HepG2 (cell line): Measurements from ENCODE around the gene SH3GLB2. TPM values are rescaled to one million over a fixed set of nuclear protein-coding genes. Genes with fewer than 3 reads are reported as not detected.

Experiments
- ATAC-seq: fragments of 200-7000 bp; cut with Tn5 transposase; 3 replicates; pipeline ENCODE4 v1.9.1; 2020; ENCODE audit warnings: mild to moderate bottlenecking, moderate library complexity
- BruUV-seq: library from RNA; stranded (reverse); fragments of 400-500 nt; replicated peaks from 2 replicates; lab custom pipeline; 2021; lab: Mats Ljungman, UMichigan
- CTCF ChIA-PET: fragments of 300-600 bp; formaldehyde crosslinking; extraction: SDS; loops from one replicate; lab custom pipeline; 2021; ENCODE audit warnings: low total read pairs, inconsistent platforms, low intra/inter-chr PET ratio; lab: Yijun Ruan, JAX
- POLR2A ChIA-PET: fragments of 350-600 bp; sonication (Branson Sonifier 250); formaldehyde crosslinking; loops from one replicate; lab custom pipeline; 2020; ENCODE audit warnings: antibody characterized with exemption, inconsistent platforms; lab: Yijun Ruan, JAX
- DNase-seq: peaks from one replicate; pipeline ENCODE4 v3.0.0-alpha.2; 2015; ENCODE audit warnings: low spot score
- FAIRE-seq: peaks from 3 replicates; lab custom pipeline; 2011; peaks lifted over from hg19 to GRCh38; lab: Jason Lieb, UNC
- H2AFZ ChIP-seq: one replicate; pipeline ENCODE4 v1.6.1; 2011; ENCODE audit warnings: low read length, inconsistent platforms
- H3K27ac ChIP-seq: fragments of 300-600 bp; 3 replicates; pipeline ENCODE4 v1.8.0; 2011; ENCODE audit warnings: mixed run types, mild to moderate bottlenecking, mixed read lengths, low read length, inconsistent platforms; ENCODE audit not compliant: insufficient read depth; ENCODE audit errors: extremely low read length
- H3K27me3 ChIP-seq, 2 experiments: fragments of 200-600 bp in 1 of 2; 2 replicates in 1 of 2; 3 replicates in 1 of 2; pipeline versions ENCODE4 v1.6.0 to v1.8.0; 2011; ENCODE audit warnings: low read length in 2 of 2, mild to moderate bottlenecking in 2 of 2, moderate library complexity in 2 of 2, inconsistent platforms in 1 of 2; ENCODE audit not compliant: insufficient read depth in 2 of 2, control insufficient read depth in 1 of 2
- H3K36me3 ChIP-seq, 2 experiments: fragments of 200-600 bp in 1 of 2; replicated peaks in 1 of 2; 2 replicates in 1 of 2; 3 replicates in 1 of 2; pipeline versions ENCODE4 v1.5.1 to v1.8.0; 2011; ENCODE audit warnings: low read length in 2 of 2, inconsistent platforms in 1 of 2; ENCODE audit not compliant: insufficient read depth in 2 of 2, control insufficient read depth in 1 of 2
- H3K4me1 ChIP-seq: 2 replicates; pipeline ENCODE4 v1.5.1; 2012; ENCODE audit warnings: low read length, inconsistent platforms; ENCODE audit not compliant: insufficient read depth
- H3K4me2 ChIP-seq: 2 replicates; pipeline ENCODE4 v1.6.0; 2011; ENCODE audit warnings: low read depth, low read length, inconsistent platforms
- H3K4me3 ChIP-seq, 3 experiments: fragments of 200-600 bp in 1 of 3; sonication (generic), shearing (Covaris generic) in 1 of 3; replicated peaks in 1 of 3; 2 replicates each; pipeline ENCODE4 v1.5.1; 2011 to 2016; ENCODE audit warnings: low read length in 3 of 3, inconsistent platforms in 2 of 3, low read depth in 2 of 3, mild to moderate bottlenecking in 2 of 3, control low read depth in 1 of 3, mixed read lengths in 1 of 3; ENCODE audit not compliant: insufficient read depth in 1 of 3
- H3K79me2 ChIP-seq: one replicate; pipeline ENCODE4 v1.6.1; 2011; ENCODE audit warnings: low read length, inconsistent platforms; ENCODE audit not compliant: insufficient read depth
- H3K9ac ChIP-seq: 2 replicates; pipeline ENCODE4 v1.6.0; 2011; ENCODE audit warnings: mild to moderate bottlenecking, low read depth, low read length, inconsistent platforms; ENCODE audit not compliant: insufficient read depth
- H3K9me3 ChIP-seq: 2 replicates; pipeline ENCODE4 v1.5.1; 2012; ENCODE audit warnings: mild to moderate bottlenecking, low read length
- H4K20me1 ChIP-seq: 2 replicates; pipeline ENCODE4 v1.6.0; 2011; ENCODE audit warnings: inconsistent platforms, mild to moderate bottlenecking, low read length, moderate library complexity; ENCODE audit not compliant: insufficient read depth
- WGBS: methylation state at CpG from one replicate; pipeline ENCODE4 v1.1.6; 2017; ENCODE audit warnings: low lambda C conversion rate; 5-methylcytosine and 5-hydroxymethylcytosine counted together
- in situ Hi-C: cut with HindIII; loops from 2 replicates; pipeline ENCODE4 v1.10.0; 2017; ENCODE audit warnings: low pct_unique_long_range_greater_than_20kb; ENCODE audit not compliant: extremely low pct_ligation_motif_present
- intact Hi-C: fragments of 100-400 bp; cut with micrococcal nuclease; formaldehyde crosslinking; loops from one replicate; pipeline ENCODE4 v1.10.0; 2022; ENCODE audit not compliant: unreplicated experiment
- polyA plus RNA-seq, 8 experiments: library from polyadenylated mRNA; depleted of rRNA in 3 of 8; stranded (reverse) in 7 of 8; unstranded in 1 of 8; fragments of >200 nt; fragmentation: Illumina TruSeq in 4 of 8; extraction: Trizol in 4 of 8; gene quantifications; 2 replicates each; pipeline versions ENCODE4 v1.2.1 to v1.2.3, GENCODE V29; 2011 to 2016; ENCODE audit warnings: low read depth in 4 of 8, missing spikeins in 1 of 8, mixed read lengths in 1 of 8; ENCODE audit not compliant: insufficient read depth in 1 of 8
- total RNA-seq, 5 experiments: library from RNA; depleted of rRNA; stranded (reverse); fragments of >200 nt; fragmentation: Illumina TruSeq; extraction: Trizol; gene quantifications; 2 replicates each; pipeline ENCODE4 v1.2.3, GENCODE V29; 2016; ENCODE audit warnings: low read depth in 1 of 5
- TF ChIP-seq, protein P1 (sequence below): sonication (generic); formaldehyde crosslinking; IDR thresholded peaks from 2 replicates; pipeline ENCODE4 v1.5.1; 2020; ENCODE audit warnings: mild to moderate bottlenecking, missing genetic modification reagents, moderate library complexity
- TF ChIP-seq, protein P2 (sequence below): sonication (generic); formaldehyde crosslinking; IDR thresholded peaks from 2 replicates; pipeline ENCODE4 v1.9.0; 2021; ENCODE audit warnings: missing genetic modification reagents, mild to moderate bottlenecking, borderline replicate concordance
- TF ChIP-seq, protein P3 (sequence below): sonication (generic); formaldehyde crosslinking; conservative IDR thresholded peaks from 2 replicates; pipeline ENCODE4 v1.4.0; 2020; ENCODE audit warnings: missing genetic modification reagents

SH3GLB2 gene
- total and polyA plus RNA-seq, 2 of the 13 experiments (the other 11 are each of a cell fraction or from before 2014, with no cell fraction given): 24.0 to 40.6 TPM

DNA sequence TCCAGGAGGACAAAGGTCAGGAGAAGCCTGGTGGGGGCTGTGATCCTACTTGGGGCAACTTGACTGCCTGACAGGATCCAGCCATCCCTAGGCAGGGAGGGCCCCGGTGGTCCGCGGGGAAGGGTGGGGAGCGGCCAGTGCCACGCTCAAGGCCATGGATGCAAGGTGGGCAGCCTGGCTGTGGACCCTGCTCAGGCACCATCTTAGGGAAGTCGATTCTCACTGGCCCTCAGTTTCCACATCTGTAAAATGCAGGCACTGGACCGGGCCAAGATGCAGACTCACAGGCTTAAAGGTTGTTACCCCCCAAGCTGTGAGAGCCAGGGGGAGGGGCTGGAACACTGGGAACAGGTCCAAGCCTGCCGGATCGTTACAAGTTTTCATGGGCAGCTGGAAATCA, 44.0 kb upstream of the SH3GLB2 start:
- ATAC-seq: no peak
- no peak overlapping the region for H3K27ac ChIP-seq
- H3K4me3 ChIP-seq: no peak overlapping the region
- no peak for DNase-seq
- BruUV-seq: no TSS peak
- intact Hi-C loops: no loop called here
- no peak overlapping the region for H3K4me2 ChIP-seq
- H3K79me2 ChIP-seq: no peaks in the 10 kb centered on the region
- H2AFZ ChIP-seq: no peak overlapping the region
- TF ChIP-seq, protein P1, sequence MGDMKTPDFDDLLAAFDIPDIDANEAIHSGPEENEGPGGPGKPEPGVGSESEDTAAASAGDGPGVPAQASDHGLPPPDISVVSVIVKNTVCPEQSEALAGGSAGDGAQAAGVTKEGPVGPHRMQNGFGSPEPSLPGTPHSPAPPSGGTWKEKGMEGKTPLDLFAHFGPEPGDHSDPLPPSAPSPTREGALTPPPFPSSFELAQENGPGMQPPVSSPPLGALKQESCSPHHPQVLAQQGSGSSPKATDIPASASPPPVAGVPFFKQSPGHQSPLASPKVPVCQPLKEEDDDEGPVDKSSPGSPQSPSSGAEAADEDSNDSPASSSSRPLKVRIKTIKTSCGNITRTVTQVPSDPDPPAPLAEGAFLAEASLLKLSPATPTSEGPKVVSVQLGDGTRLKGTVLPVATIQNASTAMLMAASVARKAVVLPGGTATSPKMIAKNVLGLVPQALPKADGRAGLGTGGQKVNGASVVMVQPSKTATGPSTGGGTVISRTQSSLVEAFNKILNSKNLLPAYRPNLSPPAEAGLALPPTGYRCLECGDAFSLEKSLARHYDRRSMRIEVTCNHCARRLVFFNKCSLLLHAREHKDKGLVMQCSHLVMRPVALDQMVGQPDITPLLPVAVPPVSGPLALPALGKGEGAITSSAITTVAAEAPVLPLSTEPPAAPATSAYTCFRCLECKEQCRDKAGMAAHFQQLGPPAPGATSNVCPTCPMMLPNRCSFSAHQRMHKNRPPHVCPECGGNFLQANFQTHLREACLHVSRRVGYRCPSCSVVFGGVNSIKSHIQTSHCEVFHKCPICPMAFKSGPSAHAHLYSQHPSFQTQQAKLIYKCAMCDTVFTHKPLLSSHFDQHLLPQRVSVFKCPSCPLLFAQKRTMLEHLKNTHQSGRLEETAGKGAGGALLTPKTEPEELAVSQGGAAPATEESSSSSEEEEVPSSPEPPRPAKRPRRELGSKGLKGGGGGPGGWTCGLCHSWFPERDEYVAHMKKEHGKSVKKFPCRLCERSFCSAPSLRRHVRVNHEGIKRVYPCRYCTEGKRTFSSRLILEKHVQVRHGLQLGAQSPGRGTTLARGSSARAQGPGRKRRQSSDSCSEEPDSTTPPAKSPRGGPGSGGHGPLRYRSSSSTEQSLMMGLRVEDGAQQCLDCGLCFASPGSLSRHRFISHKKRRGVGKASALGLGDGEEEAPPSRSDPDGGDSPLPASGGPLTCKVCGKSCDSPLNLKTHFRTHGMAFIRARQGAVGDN (CRISPR knock-in tag): 0 out of 2 replicates have a peak, but pooled peaks have one; percentile 3
- TF ChIP-seq, protein P2, sequence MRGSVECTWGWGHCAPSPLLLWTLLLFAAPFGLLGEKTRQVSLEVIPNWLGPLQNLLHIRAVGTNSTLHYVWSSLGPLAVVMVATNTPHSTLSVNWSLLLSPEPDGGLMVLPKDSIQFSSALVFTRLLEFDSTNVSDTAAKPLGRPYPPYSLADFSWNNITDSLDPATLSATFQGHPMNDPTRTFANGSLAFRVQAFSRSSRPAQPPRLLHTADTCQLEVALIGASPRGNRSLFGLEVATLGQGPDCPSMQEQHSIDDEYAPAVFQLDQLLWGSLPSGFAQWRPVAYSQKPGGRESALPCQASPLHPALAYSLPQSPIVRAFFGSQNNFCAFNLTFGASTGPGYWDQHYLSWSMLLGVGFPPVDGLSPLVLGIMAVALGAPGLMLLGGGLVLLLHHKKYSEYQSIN (CRISPR knock-in tag): no peak
- TF ChIP-seq, protein P3, sequence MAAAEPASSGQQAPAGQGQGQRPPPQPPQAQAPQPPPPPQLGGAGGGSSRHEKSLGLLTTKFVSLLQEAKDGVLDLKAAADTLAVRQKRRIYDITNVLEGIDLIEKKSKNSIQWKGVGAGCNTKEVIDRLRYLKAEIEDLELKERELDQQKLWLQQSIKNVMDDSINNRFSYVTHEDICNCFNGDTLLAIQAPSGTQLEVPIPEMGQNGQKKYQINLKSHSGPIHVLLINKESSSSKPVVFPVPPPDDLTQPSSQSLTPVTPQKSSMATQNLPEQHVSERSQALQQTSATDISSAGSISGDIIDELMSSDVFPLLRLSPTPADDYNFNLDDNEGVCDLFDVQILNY: no peak
- WGBS: 73% methylated on average over 3 of the region's 9 CpGs
- no peak for FAIRE-seq
- H3K9me3 ChIP-seq: no peaks in the 10 kb centered on the region
- no peak overlapping the region for H3K9ac ChIP-seq
- H3K4me1 ChIP-seq: peaks cover 32% of the 10 kb centered on the region
- in situ Hi-C loops: no loop called here
- ChIA-PET POLR2A (interaction anchor here (1.1 kb wide), 1 partner anchor 9 kb away, joined by 3 read pairs; no protein-coding TSS in a partner anchor), CTCF (no interaction called here)
- no peaks in the 10 kb centered on the region for H3K27me3 ChIP-seq
- peaks cover 3 to 14% of the 10 kb centered on the region in 2 experiments; a peak in 3 of 5 replicates for H3K36me3 ChIP-seq
- no peaks in the 10 kb centered on the region for H4K20me1 ChIP-seq
